ENCODE results near the gene AGPAT4. TPM values are rescaled to one million over a fixed set of nuclear protein-coding genes. Genes with fewer than 3 reads are reported as not detected.

AGPAT4 gene
- total RNA-seq, 1 experiment from 2014 or later, result 22.0 TPM

DNA sequence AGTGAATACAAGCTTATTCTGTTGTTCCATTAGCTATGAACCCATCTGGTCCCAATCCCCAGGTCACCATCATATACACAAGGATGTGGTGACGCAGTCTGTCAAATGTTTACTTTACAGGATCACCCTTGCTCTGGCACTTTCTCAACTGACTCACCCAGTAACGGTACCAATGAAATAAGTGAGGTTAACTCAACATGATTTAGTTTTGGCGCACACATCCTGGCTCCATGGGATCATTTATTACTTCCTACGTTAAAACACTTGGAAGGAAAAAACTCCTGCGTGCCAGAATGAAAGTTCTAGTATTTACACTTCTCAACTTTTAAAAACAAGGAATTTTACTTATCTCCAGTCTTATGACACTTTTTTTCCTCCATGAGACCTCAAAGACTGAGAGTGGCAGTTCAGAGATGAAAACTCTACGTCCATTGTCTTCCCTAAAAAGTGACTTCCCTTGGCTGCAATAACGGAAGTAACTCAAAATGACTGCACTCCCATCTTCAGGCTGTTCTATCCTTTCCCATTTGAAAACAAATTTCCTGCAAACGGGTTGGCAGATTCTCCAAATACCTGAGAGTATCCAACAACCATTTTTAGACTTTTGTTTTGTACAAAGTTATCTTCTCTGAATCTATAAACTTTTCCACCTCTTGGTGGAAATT lies 15.9 kb downstream of the AGPAT4 start:
- H3K4me1 ChIP-seq (ENCODE audit: insufficient read depth, low read length), result no peaks in the 10 kb centered on the region
- no peak overlapping the region for H3K23ac ChIP-seq (ENCODE audit: insufficient read length, low read depth, low read length)
- Mint-ChIP-seq H3K4me1 (peaks cover 31 to 41% of the 10 kb centered on the region in 2 experiments), H3K36me3 (ENCODE audit: insufficient read depth in 1 of 3, low read depth in 3 of 3) (peaks cover 17 to 34% (median 24%) of the 10 kb centered on the region in 3 experiments; a peak in 6 of 7 replicates), H3K4me3 (no peak overlapping the region), H3K27me3 (ENCODE audit: low read depth) (no peaks in the 10 kb centered on the region; the same call in 1 of the 2 replicates), H3K27ac (no peak overlapping the region), H3K9me3 (no peaks in the 10 kb centered on the region)
- WGBS (ENCODE audit: extremely low coverage, insufficient read length, low lambda C conversion rate), result no CpG with 5 or more reads among the region's 8 CpGs
- no peaks in the 10 kb centered on the region for H3K23me2 ChIP-seq (ENCODE audit: insufficient read length, low read depth, low read length, poor library complexity, severe bottlenecking)
- H4K20me1 ChIP-seq (ENCODE audit: control insufficient read depth, insufficient read depth, insufficient read length), result no peaks in the 10 kb centered on the region
- H2BK12ac ChIP-seq (ENCODE audit: insufficient read length, low read depth, low read length), result no peak overlapping the region
- H4K91ac ChIP-seq (ENCODE audit: insufficient read length, low read depth, low read length), result no peak overlapping the region
- no peak overlapping the region for H2AK5ac ChIP-seq (ENCODE audit: insufficient read length, low read length)
- H3K14ac ChIP-seq (ENCODE audit: insufficient read depth, low read length), result no peak overlapping the region
- no peak overlapping the region for H4K8ac ChIP-seq (replicated peaks; ENCODE audit: insufficient read length, low read depth, low read length)
- DNase-seq, result no peak
- H3K4ac ChIP-seq (ENCODE audit: low read depth, low read length), result no peak overlapping the region
- H3T11ph ChIP-seq (ENCODE audit: low read length), result no peak overlapping the region
- no peak for TF ChIP-seq CTCF (conservative IDR thresholded peaks at IDR 0.05)
- no peak overlapping the region for H2BK20ac ChIP-seq (ENCODE audit: low read depth, low read length, poor library complexity, severe bottlenecking)
- no peak overlapping the region for H3K9ac ChIP-seq (ENCODE audit: extremely low read depth, insufficient read length, low read length)
- H2BK120ac ChIP-seq (ENCODE audit: low read depth, low read length, poor library complexity, severe bottlenecking), result no peak overlapping the region
- no peaks in the 10 kb centered on the region for H3K79me1 ChIP-seq (ENCODE audit: insufficient read depth, low read depth, low read length, poor library complexity, severe bottlenecking)
- no peak overlapping the region for H2BK15ac ChIP-seq (ENCODE audit: low read depth, low read length)
- H3K27me3 ChIP-seq (ENCODE audit: insufficient read depth, low read length), result no peaks in the 10 kb centered on the region
- H3K79me2 ChIP-seq (ENCODE audit: insufficient read depth, low read length), result 0 out of 2 replicates have a peak, but pooled peaks cover 2% of the 10 kb centered on the region
- H3K18ac ChIP-seq (ENCODE audit: insufficient read length, low read depth, low read length), result no peak overlapping the region
- no peak overlapping the region for H4K5ac ChIP-seq (ENCODE audit: insufficient read length, low read depth, low read length)
- H2AFZ ChIP-seq (ENCODE audit: low read length), result no peak overlapping the region
- H3K56ac ChIP-seq (ENCODE audit: insufficient read length, low read depth, low read length), result no peak overlapping the region
- no peak overlapping the region for H3K4me2 ChIP-seq (ENCODE audit: insufficient read depth, insufficient read length, low read length)
- H2BK5ac ChIP-seq (ENCODE audit: insufficient read length, low read length), result no peak overlapping the region
- no peaks in the 10 kb centered on the region for H3K9me3 ChIP-seq (ENCODE audit: control insufficient read depth, low read depth, low read length)
- no peak overlapping the region for H3K27ac ChIP-seq (ENCODE audit: insufficient read length, low read depth, low read length)
